ENCODE results near the gene ATP2A3. TPM values are rescaled to one million over a fixed set of nuclear protein-coding genes. Genes with fewer than 3 reads are reported as not detected.

ATP2A3 gene
- total and polyA plus RNA-seq, 8 donors = 5.8 to 53.5 (median 7.4) TPM

GRCh38 chr17:3956327-3956957 is 7.8 kb downstream of the ATP2A3 start:
- intact Hi-C loops (cut with DNase I) = no loop called here
- DNase-seq = no peak
- no peaks in the 10 kb centered on the region for H3K9me3 ChIP-seq
- peaks cover 0 to 3% of the 10 kb centered on the region in 2 donors for H3K36me3 ChIP-seq
- ATAC-seq = no peak
- peaks cover 6 to 40% of the 10 kb centered on the region in 2 donors for H3K4me1 ChIP-seq
- no peak overlapping the region for H3K27ac ChIP-seq
- TF ChIP-seq, protein P1, sequence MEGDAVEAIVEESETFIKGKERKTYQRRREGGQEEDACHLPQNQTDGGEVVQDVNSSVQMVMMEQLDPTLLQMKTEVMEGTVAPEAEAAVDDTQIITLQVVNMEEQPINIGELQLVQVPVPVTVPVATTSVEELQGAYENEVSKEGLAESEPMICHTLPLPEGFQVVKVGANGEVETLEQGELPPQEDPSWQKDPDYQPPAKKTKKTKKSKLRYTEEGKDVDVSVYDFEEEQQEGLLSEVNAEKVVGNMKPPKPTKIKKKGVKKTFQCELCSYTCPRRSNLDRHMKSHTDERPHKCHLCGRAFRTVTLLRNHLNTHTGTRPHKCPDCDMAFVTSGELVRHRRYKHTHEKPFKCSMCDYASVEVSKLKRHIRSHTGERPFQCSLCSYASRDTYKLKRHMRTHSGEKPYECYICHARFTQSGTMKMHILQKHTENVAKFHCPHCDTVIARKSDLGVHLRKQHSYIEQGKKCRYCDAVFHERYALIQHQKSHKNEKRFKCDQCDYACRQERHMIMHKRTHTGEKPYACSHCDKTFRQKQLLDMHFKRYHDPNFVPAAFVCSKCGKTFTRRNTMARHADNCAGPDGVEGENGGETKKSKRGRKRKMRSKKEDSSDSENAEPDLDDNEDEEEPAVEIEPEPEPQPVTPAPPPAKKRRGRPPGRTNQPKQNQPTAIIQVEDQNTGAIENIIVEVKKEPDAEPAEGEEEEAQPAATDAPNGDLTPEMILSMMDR (IDR thresholded peaks at IDR 0.05) = no peak
- no peaks in the 10 kb centered on the region for H3K27me3 ChIP-seq
- no peak overlapping the region for H3K4me3 ChIP-seq

DNA sequence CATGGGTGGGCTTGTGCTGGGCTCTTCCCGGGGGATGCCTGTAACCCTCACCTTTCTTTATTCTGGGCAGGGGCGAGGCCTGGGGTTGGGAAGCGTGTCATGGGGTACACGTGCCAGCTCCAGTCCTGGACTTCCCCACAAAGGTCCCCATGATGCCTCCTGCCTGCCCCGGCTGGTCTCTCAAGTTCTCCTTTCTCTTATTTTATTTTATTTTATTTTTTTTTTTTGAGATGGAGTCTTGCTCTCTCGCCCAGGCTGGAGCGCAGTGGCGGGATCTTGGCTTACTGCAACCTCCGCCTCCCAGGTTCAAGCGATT is 8.6 kb downstream of the ATP2A3 start:
- no peak overlapping the region for H3K27ac ChIP-seq
- H3K36me3 ChIP-seq = peaks cover 0 to 11% of the 10 kb centered on the region in 2 donors
- H3K27me3 ChIP-seq = no peaks in the 10 kb centered on the region
- H3K4me1 ChIP-seq = peaks cover 6 to 32% of the 10 kb centered on the region in 2 donors
- TF ChIP-seq, protein P1 (IDR thresholded peaks at IDR 0.05) = no peak
- no peaks in the 10 kb centered on the region for H3K9me3 ChIP-seq
- no peak overlapping the region for H3K4me3 ChIP-seq
- intact Hi-C loops (cut with DNase I) = no loop called here
- ATAC-seq (no peak), DNase-seq (no peak)

- ATAC-seq = no peak
- TF ChIP-seq, protein P1 (IDR thresholded peaks at IDR 0.05) = no peak
- intact Hi-C loops (cut with DNase I) = no loop called here
Observed at GRCh38 chr17:3954976-3955672, 9.1 kb downstream of the ATP2A3 start.

GRCh38 chr17:3954086-3954485 is 10.2 kb downstream of the ATP2A3 start:
- H3K27me3 ChIP-seq = no peaks in the 10 kb centered on the region
- intact Hi-C loops (cut with DNase I) = no loop called here
- H3K9me3 ChIP-seq = no peaks in the 10 kb centered on the region
- peaks cover 0 to 16% of the 10 kb centered on the region in 2 donors for H3K4me1 ChIP-seq
- no peak for ATAC-seq
- H3K36me3 ChIP-seq = peaks cover 0 to 24% of the 10 kb centered on the region in 2 donors
- TF ChIP-seq, protein P1 (IDR thresholded peaks at IDR 0.05) = no peak
- no peak for DNase-seq
- H3K27ac ChIP-seq = no peak overlapping the region
- H3K4me3 ChIP-seq = no peak overlapping the region

More at GRCh38 chr17:3954976-3955672, 9.1 kb downstream of the ATP2A3 start:
- Histone ChIP-seq H3K4me3 (no peak overlapping the region), H3K4me1 (peaks cover 6 to 27% of the 10 kb centered on the region in 2 donors), H3K36me3 (peaks cover 0 to 16% of the 10 kb centered on the region in 2 donors), H3K27ac (no peak overlapping the region), H3K9me3 (no peaks in the 10 kb centered on the region), H3K27me3 (no peaks in the 10 kb centered on the region)
- no peak for DNase-seq

GRCh38 chr17:3953542-3953941 is 10.7 kb downstream of the ATP2A3 start:
- Histone ChIP-seq H3K9me3 (no peaks in the 10 kb centered on the region), H3K4me3 (no peak overlapping the region), H3K36me3 (peaks cover 0 to 29% of the 10 kb centered on the region in 2 donors), H3K4me1 (peaks cover 0 to 13% of the 10 kb centered on the region in 2 donors), H3K27me3 (no peaks in the 10 kb centered on the region), H3K27ac (no peak overlapping the region)
- intact Hi-C loops (cut with DNase I) = no loop called here
- no peak for ATAC-seq
- TF ChIP-seq, protein P1 (IDR thresholded peaks at IDR 0.05) = no peak
- no peak for DNase-seq

Data from left lung (tissue), 10 donors.